Subcutaneous adipose tissue (tissue), 4 donors: ENCODE data around the gene PUS1. TPM values are rescaled to one million over a fixed set of nuclear protein-coding genes. Genes with fewer than 3 reads are reported as not detected.

ENCODE experiments used
- CTCF ChIP-seq: fragments of 450-650 bp; IDR thresholded peaks from one replicate; pipeline ENCODE4 v1.5.1; 2016; ENCODE audit warnings: low read depth, mild to moderate bottlenecking, control low read depth, antibody characterized with exemption, moderate library complexity
- total RNA-seq, 4 donors: library from RNA; depleted of rRNA; stranded (reverse); fragments of >200 nt; gene quantifications; one replicate each; pipeline ENCODE4 v1.1.0, GENCODE V29; 2016

Gene PUS1
- total RNA-seq, 4 donors from 2014 or later: 8.2 to 23.4 (median 14.8) TPM

DNA sequence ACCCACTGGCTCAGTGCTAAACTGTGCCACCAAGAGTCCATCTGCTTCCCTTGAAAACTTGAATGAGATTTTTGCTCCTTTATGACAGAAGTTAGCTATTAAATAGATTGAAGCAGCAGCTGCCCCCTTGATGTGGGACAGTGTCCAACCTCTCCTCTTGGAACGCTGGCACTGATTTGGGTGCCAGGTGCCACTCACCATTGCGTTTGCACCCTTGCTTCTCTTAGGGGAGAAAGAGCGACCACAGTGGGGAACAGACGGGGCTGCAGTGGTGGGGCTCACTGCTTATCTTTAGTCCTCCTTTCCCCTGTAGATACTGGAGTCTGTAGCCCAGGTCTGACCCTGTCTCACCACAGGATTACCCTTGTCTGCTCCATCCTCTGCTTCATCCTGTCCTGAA lies 30.0 kb downstream of the PUS1 start:
- no peak for TF ChIP-seq CTCF

DNA sequence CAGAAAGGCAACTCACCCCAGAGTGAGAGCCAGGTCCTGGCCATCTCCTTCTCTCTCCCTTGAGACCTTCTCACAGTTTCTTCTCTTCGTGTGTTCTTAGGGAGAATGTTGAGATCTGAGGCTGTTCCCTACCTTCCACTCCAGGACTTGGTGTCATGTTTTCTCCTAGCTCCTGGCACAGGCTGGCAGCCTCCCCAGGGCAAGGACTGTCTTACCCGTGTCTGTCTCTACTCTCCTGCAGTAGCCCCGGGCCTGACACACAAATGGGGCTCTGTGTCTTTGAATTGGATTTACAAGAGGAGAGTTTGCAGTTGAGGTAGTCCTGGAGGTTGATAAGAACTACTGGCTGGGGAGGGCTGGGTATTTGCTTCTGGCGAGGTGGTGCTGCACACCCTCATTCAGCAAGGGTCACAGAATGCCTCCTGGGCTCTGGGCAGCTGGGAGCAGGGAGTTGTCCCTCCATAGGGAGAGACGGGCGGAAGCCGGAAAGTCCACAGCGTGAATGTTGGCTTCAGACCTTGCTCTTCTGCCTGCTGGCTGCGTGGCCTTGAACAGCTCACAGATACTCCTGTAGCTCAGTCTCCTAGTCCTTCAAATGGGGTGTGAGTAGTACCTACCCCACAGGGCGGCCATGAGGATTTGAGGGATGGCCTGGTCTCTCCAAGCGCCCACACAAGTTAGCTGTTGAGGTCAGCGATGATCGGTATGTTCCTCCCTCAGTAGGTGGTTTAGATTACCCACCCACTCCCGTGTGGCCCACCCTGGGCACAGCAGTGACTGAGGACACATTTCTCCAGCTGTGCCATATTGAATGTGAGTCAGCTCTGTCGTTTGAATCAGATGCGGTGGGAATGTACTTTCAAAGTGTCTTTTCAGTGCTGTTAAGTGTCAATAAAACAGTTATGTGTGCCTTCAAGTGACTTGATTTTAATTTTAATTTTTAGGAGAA lies 30.8 kb downstream of the PUS1 start:
- no peak for TF ChIP-seq CTCF

- no peak for TF ChIP-seq CTCF
Measured at GRCh38 chr12:131962069-131962468, 33.0 kb downstream of the PUS1 start.

GRCh38 chr12:131963381-131963780 lies 34.3 kb downstream of the PUS1 start:
- no peak for TF ChIP-seq CTCF

GRCh38 chr12:131965073-131965472 lies 36.0 kb downstream of the PUS1 start:
- TF ChIP-seq CTCF: no peak

DNA sequence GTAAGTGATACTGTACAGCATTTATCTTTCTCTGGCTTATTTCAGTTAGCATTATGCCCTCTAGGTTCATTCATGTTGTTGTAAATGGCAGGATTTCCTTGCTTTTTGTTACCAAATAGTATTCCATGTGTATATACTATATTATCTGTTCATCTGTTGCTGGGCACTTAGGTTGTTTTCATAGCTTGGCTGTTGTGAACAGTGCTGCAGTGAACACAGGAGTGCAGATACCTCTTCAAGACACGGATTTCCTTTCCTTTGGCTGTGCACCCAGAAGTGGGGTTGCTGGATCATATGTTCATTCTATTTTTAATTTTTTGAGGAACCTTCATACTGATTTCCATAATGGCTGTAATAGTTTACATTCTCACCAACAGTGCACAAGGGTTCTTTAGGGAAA lies 42.1 kb downstream of the PUS1 start:
- TF ChIP-seq CTCF: no peak

DNA sequence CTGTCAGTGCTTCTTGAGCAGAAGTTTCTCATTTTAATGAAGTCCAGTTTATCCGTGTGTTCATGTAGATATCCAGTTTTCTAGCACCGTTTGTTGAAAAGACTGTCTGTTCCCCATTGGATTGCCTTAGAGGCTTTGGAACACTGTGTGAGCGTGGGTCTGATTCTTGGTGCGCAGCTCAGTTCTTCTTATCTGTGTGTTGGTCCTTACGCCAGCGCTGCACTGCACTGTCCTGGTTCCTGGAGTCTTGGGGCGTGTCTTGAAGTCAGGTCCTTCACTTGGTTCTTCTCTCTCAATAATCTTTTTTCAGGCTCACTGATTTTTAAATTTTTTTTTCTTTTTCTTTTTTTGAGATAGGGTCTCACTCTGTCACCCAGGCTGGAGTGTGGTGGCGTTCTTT lies 46.2 kb downstream of the PUS1 start:
- no peak for TF ChIP-seq CTCF
